T-helper 22 cell (primary cell): ENCODE measurements around the gene MRPS22.

Experiments used
- DNase-seq: peaks from one replicate; pipeline ENCODE4 v3.0.0-alpha.2; 2020; ENCODE audit warnings: low read depth

Gene MRPS22

GRCh38 chr3:139343895-139344856 lies at the start of gene MRPS22:
Gene MRPS22, plus strand, starts transcription at chr3:139344020. Its CDS starts 7 bp downstream, at chr3:139344027.
- peak; percentile 69 for DNase-seq

- no peak for DNase-seq
Measured at GRCh38 chr3:139295040-139295439, 48.8 kb upstream of the MRPS22 start.

- DNase-seq, result no peak
Measured at GRCh38 chr3:139296141-139296718, 47.6 kb upstream of the MRPS22 start.

GRCh38 chr3:139297588-139298311 lies 46.1 kb upstream of the MRPS22 start:
- no peak for DNase-seq

- DNase-seq, result no peak
Measured at GRCh38 chr3:139299261-139300132, 44.3 kb upstream of the MRPS22 start.

GRCh38 chr3:139300416-139300815 lies 43.4 kb upstream of the MRPS22 start:
- DNase-seq, result no peak

- no peak for DNase-seq
Measured at GRCh38 chr3:139301183-139301582, 42.6 kb upstream of the MRPS22 start.

GRCh38 chr3:139301654-139302053 lies 42.2 kb upstream of the MRPS22 start:
- DNase-seq, result no peak

GRCh38 chr3:139302084-139302800 lies 41.6 kb upstream of the MRPS22 start:
- no peak for DNase-seq

GRCh38 chr3:139302801-139303113 lies 41.1 kb upstream of the MRPS22 start:
- DNase-seq, result no peak

GRCh38 chr3:139303216-139303615 lies 40.6 kb upstream of the MRPS22 start:
- no peak for DNase-seq

GRCh38 chr3:139304383-139304782 lies 39.4 kb upstream of the MRPS22 start:
- DNase-seq, result no peak

GRCh38 chr3:139306078-139306477 lies 37.7 kb upstream of the MRPS22 start:
- DNase-seq, result no peak

- no peak for DNase-seq
Measured at GRCh38 chr3:139307072-139307491, 36.7 kb upstream of the MRPS22 start.

- no peak for DNase-seq
Measured at GRCh38 chr3:139307601-139308555, 35.9 kb upstream of the MRPS22 start.

GRCh38 chr3:139308560-139308959 lies 35.3 kb upstream of the MRPS22 start:
- no peak for DNase-seq

- no peak for DNase-seq
Measured at GRCh38 chr3:139309061-139309591, 34.7 kb upstream of the MRPS22 start.

GRCh38 chr3:139309880-139310279 lies 33.9 kb upstream of the MRPS22 start:
- no peak for DNase-seq

- no peak for DNase-seq
Measured at GRCh38 chr3:139310474-139310933, 33.3 kb upstream of the MRPS22 start.

- no peak for DNase-seq
Measured at GRCh38 chr3:139311557-139311956, 32.3 kb upstream of the MRPS22 start.
